DMS114 treated with DMSO at 0.1 percent for 48 hours (cell line): Measurements from ENCODE around the gene EEF1A2.

ENCODE experiments used
- DNase-seq: peaks from one replicate; lab custom pipeline; 2025; ENCODE audit not compliant: unreplicated experiment; lab: John Stamatoyannopoulos, UW

EEF1A2 gene

DNA sequence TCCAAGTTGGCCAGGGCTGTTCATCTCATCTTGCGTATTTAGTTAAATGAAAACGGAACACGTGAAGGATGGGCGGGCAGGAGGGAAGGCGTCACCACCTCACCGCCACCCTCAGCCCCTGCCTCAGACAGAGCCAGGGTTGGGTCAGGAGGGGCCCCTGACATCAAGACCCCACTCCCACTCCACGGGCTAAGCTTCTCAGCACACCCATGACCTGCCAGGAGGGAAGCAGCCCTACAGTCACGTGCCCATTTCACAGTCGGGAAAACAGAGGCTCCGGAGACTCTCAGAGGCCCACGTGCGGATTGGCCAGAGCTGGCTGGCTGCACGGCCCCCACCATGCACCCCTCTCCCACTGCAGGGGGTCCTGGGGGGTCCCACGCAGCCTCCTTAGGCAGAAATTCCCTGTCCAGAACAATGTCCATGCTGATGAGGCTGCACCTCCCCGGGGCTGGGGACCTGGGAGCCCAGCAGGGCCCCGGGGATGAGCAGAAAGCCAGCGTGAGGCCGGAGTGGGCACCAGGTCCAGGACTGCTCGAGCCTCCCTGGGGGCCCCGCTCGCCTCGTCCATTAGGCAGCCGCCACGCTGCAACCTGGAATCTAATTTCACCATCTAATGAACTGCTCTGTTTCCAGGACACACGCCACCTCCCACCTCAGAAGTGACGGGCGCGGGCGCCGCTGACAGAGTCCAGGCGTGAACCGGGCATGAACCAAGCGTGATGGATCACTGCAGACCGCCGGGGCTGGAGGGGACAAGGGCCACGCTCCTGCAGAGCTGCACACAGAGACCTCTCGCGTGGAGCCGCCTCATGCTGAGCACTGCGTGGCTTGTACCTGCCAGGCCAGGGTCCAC lies 42.2 kb downstream of the EEF1A2 start:
- no peak for DNase-seq

DNA sequence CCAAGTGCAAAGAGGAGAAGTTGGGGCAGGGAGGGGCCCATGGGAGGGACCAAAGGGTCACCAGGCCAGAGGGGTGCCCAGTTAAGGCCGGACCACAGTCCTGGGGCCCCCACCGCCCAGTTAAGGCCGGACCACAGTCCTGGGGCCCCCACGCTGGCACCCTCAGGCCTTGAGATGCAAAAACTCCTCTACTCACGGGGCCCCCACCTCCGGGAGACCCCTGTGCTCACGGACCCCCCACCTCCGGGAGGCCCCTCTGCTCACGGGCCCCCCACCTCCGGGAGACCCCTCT lies 43.4 kb downstream of the EEF1A2 start:
- no peak for DNase-seq

DNA sequence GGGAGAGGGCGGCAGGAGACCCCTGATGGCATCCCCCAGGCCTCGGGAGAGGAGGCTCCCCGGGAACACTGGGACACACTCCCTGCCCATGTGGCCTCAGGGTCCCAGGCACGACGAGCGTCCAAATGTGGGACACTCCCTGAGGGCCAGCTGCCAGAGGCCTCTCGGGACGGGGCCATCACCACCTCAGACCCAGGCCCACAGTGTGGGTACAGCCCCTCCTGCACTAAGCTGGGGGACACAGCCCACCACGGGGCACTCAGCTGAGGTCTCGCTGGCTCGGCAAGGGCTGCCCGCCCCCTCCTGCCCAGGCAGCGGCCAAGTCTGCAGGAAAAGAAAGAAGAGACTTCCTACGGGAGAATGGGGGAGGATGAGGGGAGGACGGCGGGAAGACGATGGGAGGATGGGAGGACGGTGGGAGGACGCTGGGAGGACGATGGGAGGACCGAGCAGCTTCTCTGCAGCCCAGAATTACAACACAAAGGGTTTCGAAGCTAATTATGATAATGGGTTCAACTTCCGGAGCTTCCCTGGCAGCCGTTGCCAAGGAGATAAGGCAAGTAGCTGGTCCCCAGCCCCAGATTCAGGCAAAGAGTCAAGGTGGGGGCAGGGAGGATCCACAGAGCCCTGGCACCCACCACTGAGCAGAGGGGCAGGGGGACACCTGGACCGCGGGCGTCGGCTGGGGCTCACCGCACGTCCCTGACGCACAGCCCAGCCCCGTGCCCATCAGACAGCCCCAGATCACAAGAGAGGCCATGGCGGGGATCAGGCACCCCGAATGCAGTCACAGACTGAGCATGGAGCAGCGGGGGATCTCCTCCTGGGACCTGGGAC lies 43.9 kb downstream of the EEF1A2 start:
- DNase-seq, result no peak

DNA sequence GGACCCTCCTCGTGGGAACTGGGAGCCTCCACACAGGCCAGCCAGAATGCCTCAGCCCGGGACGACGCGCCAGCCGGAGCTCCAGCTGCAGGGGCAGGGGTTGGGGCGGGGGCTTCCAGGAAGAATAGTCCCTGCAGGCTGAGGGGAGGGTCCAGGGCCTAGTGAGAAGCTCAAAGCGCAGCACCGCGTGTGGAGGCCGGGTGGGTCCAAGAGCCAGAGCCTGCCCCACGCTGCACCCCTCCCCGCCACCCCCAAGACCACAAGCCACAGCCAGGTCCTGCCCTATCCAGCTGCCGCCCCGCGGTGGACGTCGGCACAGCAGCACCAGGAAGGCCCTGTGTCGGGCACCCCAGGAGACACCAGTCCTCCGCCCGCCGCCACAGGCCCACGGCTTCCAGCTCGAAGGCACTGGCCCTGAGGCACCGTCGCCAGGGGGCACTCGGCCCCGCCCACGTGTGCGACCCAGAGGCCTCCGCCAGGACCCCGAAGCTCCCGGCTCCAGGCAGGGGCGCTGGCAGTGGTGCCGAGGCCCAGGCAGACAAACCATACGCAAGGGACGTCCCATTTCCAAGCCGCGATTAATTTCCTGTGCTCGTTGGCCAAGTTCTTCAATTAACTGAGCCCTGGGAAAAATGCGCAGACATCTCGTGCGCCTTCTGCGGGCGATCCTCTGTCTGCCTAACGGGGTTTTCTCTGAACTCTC lies 45.9 kb downstream of the EEF1A2 start:
- DNase-seq, result no peak

DNA sequence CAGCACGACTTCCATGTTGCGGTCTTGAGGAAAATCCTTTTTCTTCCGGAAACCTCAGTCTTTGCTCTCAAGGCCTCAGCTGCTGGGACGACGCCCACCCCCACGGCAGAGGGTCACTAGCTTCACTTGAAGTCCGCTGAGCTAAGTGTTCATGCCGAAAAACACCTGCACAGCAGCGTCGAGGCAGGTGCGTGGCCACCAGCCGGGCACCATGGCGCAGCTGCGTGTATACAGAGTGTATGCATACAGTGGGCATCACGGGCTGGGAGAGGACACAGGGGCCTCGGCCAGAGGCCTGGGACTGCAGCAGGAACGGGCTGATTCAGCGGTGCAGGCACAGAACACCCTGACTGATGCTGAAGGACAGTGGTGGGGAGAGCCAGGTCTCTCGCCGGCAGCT lies 46.5 kb downstream of the EEF1A2 start:
- DNase-seq, result no peak

DNA sequence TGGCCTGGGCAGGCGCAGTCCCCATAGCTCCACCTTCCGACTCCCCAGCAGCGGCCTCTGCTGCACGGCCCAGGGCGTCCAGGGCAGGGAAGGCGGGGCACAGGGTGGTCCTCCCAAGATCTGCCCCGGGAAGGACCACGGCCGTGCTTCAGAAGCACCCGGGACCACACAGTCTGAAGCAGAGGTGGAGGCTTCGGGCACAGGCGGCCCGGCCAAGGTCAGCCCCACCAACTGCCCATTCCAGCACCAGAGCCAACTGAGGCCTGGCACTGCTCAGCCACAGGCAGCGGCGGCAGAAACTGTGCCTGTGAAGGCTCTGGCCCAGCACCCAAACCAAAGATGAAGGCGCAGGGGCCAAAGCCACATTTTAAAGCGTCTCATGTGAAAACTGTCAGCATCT lies 47.1 kb downstream of the EEF1A2 start:
- no peak for DNase-seq

DNA sequence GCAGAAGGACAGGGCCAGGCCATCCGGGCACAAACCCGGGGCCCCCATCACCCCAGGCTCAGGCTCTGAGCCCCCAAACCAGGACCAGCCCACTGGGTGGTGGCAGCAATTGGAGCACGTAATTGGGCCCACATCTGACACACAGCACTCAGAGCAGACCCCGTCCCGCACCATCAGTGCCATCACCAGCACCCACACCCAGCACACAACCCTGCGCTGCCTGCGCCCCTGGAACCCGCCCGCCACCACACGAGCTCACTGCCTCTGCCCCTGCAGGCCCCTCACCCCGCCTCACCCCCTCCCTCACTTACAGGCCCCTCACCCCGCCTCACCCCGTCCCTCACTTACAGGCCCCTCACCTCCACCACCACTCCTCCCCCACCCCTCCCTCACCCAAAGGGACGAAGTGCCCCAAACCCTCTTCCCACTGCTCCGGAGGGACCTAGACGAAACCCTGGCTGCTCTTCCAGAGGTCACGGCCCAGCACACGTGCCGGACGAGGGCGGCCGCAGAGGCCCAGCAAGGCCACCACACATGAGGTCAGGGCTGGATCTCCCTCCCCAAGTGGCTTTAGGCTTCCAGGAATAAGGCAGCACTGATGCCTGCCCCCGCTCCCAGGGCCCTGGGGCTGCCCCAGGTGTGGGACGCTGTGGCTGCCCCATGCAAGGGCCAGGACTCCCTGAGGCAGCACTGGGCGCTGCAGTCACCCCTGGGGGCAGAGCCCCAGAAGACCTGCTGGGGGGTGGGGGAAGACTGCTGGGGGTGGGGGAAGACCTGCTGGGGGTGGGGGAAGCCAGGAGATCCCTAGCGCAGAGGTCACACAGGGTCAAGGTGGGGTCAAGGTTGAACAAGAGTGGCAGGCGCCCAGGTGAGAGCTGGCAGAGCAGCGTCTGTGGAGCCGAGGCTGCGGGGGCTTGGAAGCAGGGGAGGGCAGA lies 48.8 kb downstream of the EEF1A2 start:
- DNase-seq, result no peak

DNA sequence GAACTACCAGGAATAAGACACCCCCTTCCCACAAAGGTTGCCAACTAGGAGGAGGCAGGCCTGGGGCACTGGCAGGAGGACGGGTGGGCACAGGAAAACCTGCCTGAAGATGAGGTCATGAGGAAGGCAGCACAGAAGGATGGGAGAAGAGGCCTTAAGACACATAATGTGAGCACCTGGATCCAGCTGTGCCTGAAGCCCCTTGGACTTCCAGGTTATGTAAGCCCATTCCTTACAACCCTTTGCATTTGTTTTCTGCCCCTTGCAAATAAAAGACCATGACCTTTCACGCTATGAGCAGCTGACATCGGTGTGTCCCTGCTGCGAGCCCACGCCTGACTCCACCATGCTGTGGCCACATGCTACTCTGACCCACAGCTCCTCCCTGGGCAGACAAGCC lies 49.9 kb downstream of the EEF1A2 start:
- DNase-seq, result no peak

DNA sequence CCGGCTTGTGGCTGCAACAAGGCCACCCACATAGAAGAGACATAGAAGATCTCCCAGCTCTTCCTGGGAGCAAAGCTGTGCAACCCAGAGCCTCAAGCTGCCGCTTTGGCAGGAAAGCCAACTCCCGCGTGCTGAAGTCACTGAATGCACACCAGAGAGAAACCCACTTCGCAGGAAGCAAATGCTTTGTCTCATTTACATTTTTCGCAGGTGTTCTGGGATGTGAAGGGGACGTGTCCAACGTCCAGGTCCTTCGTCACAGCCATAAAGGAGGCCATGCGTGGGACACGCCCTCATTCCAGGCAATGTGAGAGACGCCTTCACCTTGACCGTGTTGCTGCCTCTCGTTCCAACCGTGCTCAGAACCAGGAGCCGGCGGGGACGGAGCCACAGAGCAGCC lies 50.9 kb downstream of the EEF1A2 start:
- DNase-seq, result no peak

DNA sequence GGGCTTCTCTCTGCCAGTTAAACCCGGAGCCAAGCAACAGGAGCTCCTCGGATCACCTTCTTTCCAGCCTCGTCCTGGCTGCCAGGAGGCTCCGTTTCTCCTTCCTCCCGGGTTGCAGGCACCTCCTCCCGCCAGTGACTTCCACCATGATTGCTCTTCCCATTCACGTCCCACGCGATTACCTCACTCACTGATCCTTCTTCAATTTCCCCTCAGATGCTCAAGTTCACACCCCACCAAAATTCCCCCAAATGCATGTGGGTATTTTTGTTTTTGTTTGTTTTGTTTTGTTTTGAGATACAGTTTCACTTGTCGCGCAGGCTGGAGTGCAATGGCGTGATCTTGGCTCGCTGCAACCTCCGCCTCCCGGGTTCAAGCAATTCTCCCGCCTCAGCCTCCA lies 51.6 kb downstream of the EEF1A2 start:
- DNase-seq, result no peak

DNA sequence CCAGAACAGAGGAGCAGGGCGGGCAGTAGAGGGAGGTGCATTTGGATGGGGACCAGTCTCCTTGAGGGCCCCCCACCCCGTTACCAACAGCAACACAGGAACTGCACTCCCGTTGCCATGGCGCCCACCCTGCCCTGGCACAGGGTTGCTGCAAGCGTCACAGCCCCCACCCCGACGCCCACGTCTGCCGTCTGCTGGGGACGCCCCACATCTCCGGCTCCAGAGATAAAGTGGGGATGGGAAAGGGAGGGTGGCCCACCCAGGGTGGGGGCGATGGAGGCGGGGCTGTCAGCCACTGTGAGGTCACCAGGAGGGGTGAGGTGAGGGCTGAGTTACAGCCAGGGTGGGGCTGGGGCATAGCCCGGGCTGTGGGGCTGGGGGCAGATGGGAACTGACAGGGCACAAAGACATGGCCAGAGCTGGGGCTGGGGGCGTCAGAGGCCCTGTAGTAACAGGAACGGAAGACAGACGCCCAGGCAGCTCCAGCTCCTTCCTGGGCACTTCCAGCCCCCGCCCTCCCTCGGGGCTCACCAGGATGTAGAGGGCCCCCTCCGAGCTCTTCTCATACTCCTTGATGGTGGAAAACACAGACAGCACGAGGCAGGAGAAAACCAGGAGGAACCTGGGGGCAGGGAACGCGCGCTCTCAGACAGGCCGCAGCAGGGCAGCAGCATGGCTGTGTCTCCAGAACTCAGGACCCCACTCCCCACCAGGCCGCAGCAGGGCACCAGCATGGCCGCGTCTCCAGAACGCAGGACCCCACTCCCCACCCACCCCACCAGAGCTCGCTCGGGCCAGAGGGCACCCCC lies 52.5 kb downstream of the EEF1A2 start:
- no peak for DNase-seq

DNA sequence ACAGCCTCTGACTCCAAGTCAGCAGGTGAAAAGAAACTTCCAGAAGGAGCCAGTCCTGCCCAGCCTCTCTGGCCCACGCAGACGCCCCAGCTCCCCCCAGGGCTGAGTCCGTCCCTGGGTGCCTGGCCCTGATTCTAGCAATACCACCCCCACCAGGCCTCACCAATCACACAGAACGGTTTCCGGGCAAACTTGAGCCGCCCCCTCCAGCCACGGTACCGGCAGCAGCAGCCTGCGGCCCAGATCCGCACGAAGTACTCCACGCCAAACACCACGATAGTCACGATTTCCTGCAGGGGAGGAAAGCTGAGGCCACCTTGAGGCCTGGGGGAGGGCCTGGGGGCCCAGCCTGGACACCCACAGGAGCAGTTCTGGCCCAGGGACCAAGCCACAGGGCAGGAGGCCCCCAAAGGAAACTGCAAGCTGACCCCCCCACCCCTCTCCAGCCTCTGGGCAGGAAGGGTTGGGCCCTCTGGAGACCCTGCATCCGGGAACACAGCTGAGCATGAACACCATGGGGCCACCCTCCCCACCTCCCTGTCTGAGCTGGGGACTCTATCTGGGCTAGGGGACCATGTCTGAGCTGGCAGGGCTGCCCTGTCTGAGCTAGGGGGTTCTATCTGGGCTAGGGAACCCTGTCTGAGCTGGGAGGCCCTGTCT lies 53.7 kb downstream of the EEF1A2 start:
- no peak for DNase-seq

DNA sequence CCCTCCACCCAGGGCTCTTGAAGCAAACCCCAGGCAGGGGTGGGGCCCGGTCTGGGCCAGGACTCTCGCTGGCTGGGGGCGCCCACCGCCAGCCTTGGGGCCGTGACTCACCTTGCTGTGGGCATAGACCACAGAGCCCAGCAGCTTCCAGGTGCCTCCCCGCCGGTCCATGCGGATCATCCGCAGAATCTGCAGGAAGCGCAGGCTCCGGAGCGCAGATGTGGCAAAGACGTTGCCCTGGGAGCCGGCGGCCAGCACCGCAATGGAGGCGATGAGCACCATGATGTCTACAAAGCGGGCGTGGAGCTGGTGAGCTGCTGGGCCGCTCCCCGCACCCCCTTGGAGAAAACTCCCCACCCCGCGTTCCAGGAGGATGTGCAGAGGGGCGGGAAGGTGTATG lies 54.3 kb downstream of the EEF1A2 start:
- no peak for DNase-seq

DNA sequence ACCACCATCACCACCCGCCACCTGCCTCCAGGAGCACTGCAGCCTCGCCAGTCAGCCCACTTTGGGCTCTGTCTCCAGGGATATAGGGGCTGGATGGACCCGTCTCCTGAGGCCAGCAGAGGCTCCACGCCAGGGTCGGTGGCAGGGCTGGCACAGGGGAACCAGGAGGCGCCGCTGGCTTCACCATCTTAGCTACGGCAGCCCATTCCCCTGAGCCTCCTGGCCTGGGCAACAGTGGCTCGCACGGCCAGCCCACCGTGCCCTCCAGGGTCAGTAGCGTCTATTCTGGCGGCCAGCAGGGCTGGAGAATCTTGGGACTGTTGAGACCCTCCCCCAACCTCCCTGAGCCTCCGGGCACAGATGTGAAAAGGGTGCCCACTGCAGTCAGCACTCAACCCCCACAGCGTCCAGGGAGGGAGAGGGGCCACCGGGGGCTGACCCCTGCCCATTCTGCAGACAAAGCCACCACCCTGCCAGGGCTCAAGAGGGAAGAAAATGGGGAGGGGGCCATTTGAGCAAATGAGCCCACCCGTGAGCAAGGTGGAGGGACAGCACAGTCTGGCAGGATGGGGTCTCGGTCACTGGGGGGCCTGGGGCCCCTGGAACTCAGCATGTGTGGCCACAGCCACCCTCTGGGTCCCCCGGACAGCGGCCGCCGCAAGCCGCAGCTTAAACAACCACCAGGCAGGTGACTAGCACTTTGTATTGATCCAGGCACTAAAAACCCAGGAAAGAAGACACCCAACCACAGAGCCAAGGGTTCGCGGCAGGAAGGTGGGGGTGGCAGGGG lies 55.1 kb downstream of the EEF1A2 start:
- no peak for DNase-seq

DNA sequence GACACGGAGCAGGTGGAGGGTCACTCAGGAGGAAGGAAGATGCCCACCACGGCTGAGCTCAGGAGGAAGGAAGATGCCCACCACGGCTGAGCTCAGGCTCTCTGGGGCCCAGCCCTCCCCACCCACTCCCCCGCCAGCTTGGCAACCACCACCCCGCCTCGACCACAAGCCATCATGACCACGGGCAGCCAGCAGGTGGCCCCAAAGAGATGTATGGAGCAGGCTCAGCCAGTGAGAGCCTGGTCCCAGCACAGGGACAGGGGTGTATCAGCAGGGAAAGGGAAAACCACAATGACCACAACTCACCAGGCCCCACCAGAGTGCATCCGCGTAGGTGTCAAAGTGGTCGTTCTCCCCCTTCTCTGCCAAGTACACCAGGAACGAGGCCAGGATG lies 56.8 kb downstream of the EEF1A2 start:
- no peak for DNase-seq

DNA sequence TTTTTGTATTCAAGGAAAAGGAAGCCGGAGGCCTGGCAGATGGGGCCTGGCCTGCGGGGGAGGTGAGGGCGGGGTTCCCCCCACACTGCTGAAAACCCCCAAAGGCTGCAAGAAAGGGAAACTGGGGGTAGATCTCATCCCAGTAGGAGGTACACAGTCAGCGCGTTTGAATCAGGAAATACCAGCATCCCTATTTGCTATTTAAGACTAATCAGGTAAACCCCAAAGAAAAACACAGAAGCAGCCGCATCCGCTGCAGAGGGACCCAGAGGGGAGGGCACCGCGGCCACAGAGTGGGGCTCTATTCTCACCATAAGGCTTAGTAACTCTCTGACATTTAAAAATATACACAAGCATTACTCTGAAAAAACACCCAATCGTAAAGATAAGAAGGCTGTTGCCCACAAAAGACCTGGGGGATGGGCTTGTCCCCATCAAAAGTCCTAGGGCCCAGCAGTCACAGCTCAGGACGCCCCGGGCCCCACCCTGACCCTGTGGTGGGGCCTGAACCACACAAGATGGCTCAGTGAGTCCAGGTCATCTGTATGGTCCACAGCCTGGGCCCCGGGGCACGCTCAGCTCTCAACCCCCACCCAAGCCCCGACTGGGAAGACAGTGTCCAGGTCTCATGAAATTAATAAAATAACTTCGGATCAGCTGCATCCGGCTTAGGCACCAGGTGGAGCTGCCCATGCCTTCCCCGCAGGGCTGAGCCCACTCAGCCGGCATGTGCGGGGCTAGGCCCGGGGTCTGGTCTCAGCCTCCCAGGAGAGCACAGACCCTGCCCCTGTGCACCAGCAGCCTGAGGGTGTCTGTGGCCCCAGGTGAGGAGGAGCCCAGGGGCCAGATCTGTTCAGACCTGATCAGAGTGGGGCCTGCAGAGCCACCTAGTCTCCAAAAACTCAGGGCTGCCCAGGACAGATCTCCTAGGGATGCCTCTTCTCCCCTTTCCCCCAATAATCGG lies 57.5 kb downstream of the EEF1A2 start:
- DNase-seq, result no peak

DNA sequence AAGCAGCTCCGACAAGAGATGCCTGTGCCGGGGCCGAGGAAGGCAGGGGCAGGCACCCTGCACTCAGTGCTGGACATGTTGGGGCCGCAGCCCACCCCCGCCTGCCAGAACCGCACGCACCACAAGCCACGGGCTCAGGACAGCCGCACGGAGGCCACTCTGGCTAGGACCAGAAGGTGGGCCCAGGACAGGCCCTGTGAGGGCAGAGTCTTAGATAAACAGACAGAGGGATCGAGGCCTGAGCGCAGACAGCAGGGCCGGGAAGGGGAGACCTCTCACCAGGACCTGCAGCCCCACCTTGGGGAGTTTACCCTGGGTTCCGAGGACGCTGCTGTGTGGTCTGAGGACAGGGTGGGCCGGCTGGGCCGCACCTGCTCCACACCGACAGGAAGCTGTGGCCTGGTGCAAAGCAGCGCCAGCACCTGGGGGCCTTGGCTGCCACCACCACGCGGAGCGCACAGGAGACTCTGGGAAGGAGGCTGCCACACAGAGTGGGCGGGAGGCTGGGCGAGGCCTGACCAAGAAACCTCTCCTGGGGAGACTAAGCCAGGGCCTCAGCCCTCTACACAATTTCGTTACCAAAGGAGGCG lies 58.4 kb downstream of the EEF1A2 start:
- DNase-seq, result no peak
